CD4-positive, alpha-beta T cell treated with Interferon alpha-2 for 1 hour (primary cell): Measurements from ENCODE around the gene SLAMF6.
"Not testable (repeated sequence)": the region's sequence is repeated elsewhere in the genome, so short reads cannot be mapped to it uniquely, and the experiment has no call there.

Source experiments
- DNase-seq, 2 donors: peaks; one replicate each; pipeline ENCODE4 v3.0.0-alpha.2; 2020 to 2022

Gene SLAMF6

GRCh38 chr1:160522622-160523345 is at the start of gene SLAMF6:
TSS of gene SLAMF6 (minus strand) at chr1:160523255. CDS start at chr1:160523192, 63 bp downstream.
- peak; percentile 13 to 58 for DNase-seq

DNA sequence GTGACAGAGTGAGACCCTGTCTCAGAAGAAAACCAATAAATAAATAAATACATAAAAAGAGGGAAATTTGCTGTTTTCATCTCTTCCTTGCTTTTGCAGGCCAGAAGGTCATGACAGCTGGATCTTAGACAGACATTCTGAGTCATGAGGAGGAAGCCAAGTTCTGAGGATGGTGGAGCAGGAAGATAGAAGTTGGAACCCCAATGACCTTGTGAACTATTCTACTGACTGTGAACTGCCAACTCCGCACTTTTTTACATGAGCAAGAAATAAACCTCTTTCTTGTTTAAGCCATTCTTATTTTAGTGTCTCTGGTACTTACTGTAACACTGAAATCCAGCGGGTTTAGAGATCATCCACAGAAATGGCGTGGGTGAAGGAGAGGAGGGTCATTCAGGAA is 47.8 kb upstream of the SLAMF6 start:
- no peak for DNase-seq

- no peak for DNase-seq
Measured at GRCh38 chr1:160569806-160570205, 46.8 kb upstream of the SLAMF6 start.

DNA sequence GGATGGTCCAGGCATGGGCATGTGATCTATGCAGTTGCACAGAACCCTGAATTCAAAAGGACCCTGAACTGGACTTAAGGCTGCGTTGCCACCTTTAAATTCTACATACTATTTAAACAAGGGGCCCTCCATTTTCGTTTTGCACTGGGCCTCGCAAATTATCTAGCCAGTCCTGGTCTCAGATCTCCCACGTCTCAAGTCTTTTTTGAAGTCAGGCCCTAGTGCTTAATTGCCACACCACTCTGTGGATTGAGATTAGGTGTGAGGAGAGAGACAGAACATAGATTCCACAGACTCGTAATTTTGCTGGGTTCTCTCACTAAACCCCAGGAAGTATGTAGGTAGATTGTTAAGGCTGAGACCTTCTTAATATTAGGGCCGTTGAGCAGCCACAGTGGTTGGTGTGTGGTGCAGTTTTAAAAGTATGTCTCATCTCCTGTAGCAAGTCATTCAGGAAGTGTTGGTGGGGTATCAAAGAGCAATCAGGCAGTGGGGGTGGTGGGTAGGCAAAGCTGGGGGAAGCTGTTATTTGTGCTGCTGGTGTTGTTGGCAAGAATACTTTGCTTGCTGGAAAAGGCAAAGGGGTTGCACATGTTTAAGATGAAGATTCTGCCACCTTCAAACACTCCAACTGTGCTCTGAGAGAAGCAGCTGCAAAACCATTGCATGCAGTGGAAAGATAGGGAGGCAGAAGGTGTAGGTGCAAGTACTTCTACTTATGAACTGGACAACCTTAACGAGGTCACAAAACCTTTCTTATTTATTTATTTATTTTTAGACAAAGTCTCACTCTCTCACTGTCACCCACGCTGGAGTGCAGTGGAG is 45.0 kb upstream of the SLAMF6 start:
- DNase-seq = peak; percentile 55 to 72

DNA sequence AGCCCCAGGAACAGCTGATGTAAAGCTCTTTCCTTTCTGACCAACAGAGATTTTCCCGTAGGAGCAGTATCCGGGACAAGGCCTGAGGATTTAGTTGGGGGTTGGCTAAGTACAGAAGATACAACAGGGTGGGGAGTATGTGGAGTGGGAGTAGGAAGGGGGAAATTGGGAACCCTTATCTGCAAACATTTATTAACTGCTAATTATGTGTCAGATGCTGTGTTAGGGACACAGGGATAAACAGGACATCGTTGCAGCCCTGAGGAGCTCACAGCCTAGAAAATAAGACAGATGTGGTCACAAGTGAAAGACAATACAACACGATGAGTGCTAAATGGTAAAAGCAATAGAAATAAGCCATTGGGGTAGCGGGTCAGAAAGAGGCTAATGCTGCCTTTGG is 44.3 kb upstream of the SLAMF6 start:
- DNase-seq = no peak

DNA sequence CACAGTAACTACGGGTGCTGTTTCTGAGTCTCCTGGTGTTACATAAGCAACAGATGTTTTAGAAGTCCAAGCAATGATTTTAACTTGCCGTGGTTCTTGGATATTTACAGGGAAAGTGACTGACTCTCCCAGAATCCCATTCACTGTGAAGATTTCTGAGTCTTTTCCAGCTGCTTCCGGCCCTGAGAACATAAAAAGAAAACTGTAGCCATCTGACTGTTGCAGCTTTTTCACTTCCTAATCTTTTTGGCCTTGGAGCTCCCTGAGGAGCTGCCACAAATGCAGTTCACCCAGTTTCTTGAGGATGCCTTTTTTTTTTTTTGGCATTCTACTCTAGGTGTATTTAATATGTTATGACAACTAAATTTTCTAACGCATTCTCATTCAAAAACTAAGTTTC is 42.5 kb upstream of the SLAMF6 start:
- no peak for DNase-seq

GRCh38 chr1:160563230-160563629 is 40.2 kb upstream of the SLAMF6 start:
- DNase-seq = not testable (repeated sequence)

GRCh38 chr1:160562745-160563144 is 39.7 kb upstream of the SLAMF6 start:
- DNase-seq = not testable (repeated sequence)

DNA sequence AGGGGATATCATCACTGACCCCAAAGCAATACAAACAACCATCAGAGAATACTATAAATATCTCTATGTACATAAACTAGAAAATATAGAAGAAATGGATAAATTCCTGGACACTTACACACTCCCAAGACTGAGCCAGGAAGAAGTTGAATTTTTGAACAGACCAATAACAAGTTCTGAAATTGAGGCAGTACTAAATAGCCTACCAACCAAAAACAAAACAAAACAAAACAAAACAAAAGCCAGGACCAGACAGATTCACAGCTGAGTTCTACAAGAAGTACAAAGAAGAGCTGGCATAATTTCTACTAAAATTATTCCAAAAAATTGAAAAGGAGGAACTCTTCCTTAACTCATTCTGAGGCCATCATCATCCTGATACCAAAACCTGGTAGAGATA is 37.8 kb upstream of the SLAMF6 start:
- no peak for DNase-seq

DNA sequence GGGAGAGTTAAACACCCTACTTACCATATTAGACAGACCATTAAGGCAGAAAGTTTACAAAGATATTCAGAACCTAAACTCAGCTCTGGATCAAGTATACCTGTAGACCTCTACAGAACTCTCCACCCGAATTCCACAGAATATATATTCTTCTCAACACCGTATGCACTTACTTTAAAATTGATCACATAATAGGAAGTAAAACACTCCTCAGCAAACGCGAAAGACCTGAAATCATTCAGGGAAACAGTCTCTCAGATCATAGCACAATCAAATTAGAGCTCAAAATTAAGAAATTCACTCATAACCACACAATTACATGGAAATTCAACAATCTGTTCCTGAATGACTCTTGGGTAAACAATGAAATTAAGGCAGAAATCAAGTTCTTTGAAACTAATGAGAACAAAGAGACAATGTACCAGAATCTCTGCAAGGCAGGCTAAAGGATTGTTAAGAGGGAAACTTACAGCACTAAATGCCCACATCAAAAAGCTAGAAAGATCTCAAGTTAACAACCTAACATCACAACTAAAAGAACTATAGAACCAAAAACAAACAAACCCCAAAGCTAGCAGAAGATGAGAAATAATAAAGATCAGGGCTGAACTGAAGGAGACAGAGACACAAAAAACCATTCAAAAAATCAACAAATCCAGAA is 37.1 kb upstream of the SLAMF6 start:
- DNase-seq = peak in 1 of 2 donors; percentile 57

GRCh38 chr1:160559437-160559836 is 36.4 kb upstream of the SLAMF6 start:
- DNase-seq = not testable (repeated sequence)

- DNase-seq = peak in 1 of 2 donors; percentile 53
Measured at GRCh38 chr1:160558660-160559380, 35.8 kb upstream of the SLAMF6 start.

GRCh38 chr1:160553778-160554177 is 30.7 kb upstream of the SLAMF6 start:
- no peak for DNase-seq

DNA sequence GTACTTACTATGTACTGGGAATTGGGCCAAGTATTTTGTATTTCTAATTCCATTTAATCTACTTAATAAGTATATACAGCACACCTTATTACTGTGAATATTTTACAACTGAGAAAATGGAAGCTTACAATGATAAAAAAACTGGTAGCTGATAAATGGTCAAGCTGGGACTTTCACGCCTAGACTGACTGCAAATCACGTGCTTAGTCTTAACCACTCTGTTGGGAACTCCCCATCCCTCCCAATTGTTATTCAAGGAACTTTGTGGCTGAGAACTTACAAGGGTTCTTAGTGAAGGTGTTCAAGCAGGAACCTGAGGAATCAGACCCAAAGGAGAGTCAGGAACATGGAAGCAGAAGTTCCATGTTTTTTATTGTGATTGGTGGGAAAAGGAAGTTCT is 29.4 kb upstream of the SLAMF6 start:
- DNase-seq = no peak

DNA sequence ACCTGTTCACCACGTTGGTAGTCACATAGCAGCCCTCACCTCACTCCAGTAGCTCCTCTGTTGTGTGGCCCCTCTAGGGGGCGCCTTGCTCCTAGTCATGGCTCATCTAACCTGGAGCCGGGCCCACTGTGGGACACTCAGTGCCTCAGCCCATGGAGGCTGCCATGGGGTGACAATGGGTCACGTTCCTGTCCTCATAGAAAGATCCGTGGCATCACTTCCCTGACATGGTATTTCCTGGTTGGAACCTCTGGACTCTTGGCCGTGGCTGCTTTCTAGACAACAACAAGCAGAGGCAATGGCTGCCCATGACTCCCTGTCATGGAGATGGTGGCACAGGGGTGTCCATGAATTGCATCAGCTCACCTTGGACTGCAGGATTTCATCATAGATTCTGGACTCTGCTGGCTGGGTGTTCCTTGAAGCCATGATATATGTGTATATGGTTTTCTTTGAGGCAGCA is 27.5 kb upstream of the SLAMF6 start:
- DNase-seq = peak; percentile 49 to 66

DNA sequence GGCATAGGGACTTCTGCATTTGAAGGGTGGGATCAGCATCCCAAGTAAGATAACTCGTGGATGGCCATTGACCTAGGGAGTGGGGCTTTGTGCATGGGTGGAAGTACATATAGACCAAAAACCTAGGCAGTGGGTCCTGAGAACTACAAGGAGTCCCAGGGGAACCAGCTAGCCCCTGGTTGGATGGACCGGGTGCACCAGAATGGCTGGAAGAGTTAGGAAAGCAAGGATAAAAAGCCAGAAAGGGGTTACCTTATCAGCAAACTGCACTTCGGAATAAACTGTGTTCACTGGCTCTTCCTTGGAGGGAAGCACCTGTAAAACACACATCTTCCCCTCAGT is 26.6 kb upstream of the SLAMF6 start:
- DNase-seq = no peak

GRCh38 chr1:160548960-160549664 is 26.1 kb upstream of the SLAMF6 start:
- peak in 1 of 2 donors; percentile 24 for DNase-seq

- no peak for DNase-seq
Measured at GRCh38 chr1:160548183-160548582, 25.1 kb upstream of the SLAMF6 start.

DNA sequence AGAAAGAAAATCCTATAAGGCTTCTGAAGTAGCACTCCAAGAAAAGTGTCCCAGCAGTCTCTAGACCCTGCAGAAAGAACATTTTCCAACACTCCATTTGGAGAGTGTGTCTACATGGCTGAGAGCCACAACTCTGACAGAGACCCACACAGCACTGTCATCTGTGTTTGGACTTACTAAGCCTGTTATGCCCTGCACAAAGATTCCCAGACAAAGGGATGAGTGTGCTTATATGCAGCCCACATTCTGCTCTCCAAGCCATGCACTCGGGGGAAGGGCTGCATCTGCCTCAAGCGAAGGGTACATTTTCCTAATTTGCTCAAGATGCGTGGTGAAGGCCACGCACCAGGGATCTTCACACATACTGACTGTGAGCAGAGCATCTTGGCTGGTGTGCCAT is 24.4 kb upstream of the SLAMF6 start:
- DNase-seq = no peak

DNA sequence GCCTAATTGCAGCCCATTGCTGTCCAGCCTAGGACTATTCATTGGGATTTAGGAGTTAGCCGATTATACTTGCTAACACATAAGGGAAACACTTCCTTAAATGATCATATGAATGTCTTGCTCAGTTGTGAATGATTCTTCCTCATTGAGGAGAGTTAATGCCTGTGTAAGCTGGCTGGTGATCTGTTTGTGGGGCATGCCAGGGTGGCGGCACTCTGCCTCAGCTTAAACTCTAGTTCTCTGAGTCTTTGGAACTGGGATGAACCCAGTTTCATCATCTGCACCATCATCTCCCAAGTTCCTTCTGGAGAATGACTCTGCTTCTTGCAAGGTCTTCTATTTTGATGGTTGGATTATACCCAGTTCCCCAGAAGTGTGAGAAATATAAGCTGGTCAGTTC is 23.9 kb upstream of the SLAMF6 start:
- DNase-seq = peak in 1 of 2 donors; percentile 26

GRCh38 chr1:160544647-160545046 is 21.6 kb upstream of the SLAMF6 start:
- DNase-seq = peak; percentile 33 to 69

- DNase-seq = no peak
Measured at GRCh38 chr1:160542303-160542945, 19.4 kb upstream of the SLAMF6 start.
